Liver (tissue), 9 donors: ENCODE measurements around the gene NPC2. TPM values are rescaled to one million over a fixed set of nuclear protein-coding genes. Genes with fewer than 3 reads are reported as not detected.

ENCODE experiments used
- DNase-seq: peaks from one replicate; pipeline ENCODE4 v3.0.0-alpha.2; 2017; ENCODE audit warnings: low spot score
- H3K27ac ChIP-seq, 2 donors: one replicate each; pipeline ENCODE4 v1.7.0; 2013; ENCODE audit warnings: inconsistent platforms in 2 of 2, low read length in 2 of 2, control low read depth in 1 of 2, low read depth in 1 of 2, mild to moderate bottlenecking in 1 of 2
- H3K27me3 ChIP-seq, 4 donors: one replicate each; pipeline versions ENCODE4 v1.6.1 to v1.7.0; 2013; ENCODE audit warnings: low read length in 3 of 4, inconsistent platforms in 1 of 4, mild to moderate bottlenecking in 1 of 4, moderate library complexity in 1 of 4; ENCODE audit not compliant: control insufficient read depth in 4 of 4, insufficient read depth in 4 of 4
- H3K36me3 ChIP-seq, 4 donors: one replicate each; pipeline versions ENCODE4 v1.6.1 to v1.7.0; 2013; ENCODE audit warnings: low read length in 3 of 4, mild to moderate bottlenecking in 3 of 4, low read depth in 1 of 4, moderate library complexity in 1 of 4; ENCODE audit not compliant: control insufficient read depth in 4 of 4, insufficient read depth in 3 of 4
- H3K4me1 ChIP-seq, 4 donors: one replicate each; pipeline versions ENCODE4 v1.6.1 to v1.7.0; 2013; ENCODE audit warnings: low read length in 3 of 4, mild to moderate bottlenecking in 3 of 4, moderate library complexity in 1 of 4; ENCODE audit not compliant: control insufficient read depth in 4 of 4, insufficient read depth in 4 of 4
- H3K4me3 ChIP-seq, 3 donors: one replicate each; pipeline versions ENCODE4 v1.6.1 to v1.7.0; 2013; ENCODE audit warnings: low read length in 3 of 3, control low read depth in 1 of 3, low read depth in 1 of 3, mild to moderate bottlenecking in 1 of 3
- H3K9ac ChIP-seq, 2 donors: one replicate each; pipeline ENCODE4 v1.7.0; 2013; ENCODE audit warnings: low read length in 2 of 2, mild to moderate bottlenecking in 2 of 2, moderate library complexity in 2 of 2, control low read depth in 1 of 2, low read depth in 1 of 2
- H3K9me3 ChIP-seq, 4 donors: one replicate each; pipeline versions ENCODE4 v1.6.1 to v1.7.0; 2013; ENCODE audit warnings: low read length in 3 of 4; ENCODE audit not compliant: control insufficient read depth in 4 of 4
- ATF3 ChIP-seq: IDR thresholded peaks from 2 replicates; pipeline ENCODE4 v1.6.1; 2016; ENCODE audit warnings: antibody characterized with exemption
- CTCF ChIP-seq: fragments of 150-350 bp; IDR thresholded peaks from 2 replicates; pipeline ENCODE4 v1.5.1; 2017; ENCODE audit warnings: improper control_type of control experiment, low read depth, low read length; ENCODE audit not compliant: missing input control
- EGR1 ChIP-seq, 2 donors: IDR thresholded peaks; 2 replicates each; pipeline ENCODE4 v1.6.1; 2016 to 2018; ENCODE audit warnings: antibody characterized with exemption in 2 of 2, low read depth in 2 of 2
- FOXA1 ChIP-seq: IDR thresholded peaks from 2 replicates; pipeline ENCODE4 v1.6.1; 2016; ENCODE audit warnings: antibody characterized with exemption
- FOXA2 ChIP-seq: IDR thresholded peaks from 2 replicates; pipeline ENCODE4 v1.6.1; 2016; ENCODE audit warnings: antibody characterized with exemption
- GABPA ChIP-seq, 2 donors: IDR thresholded peaks in 1 of 2; conservative IDR thresholded peaks in 1 of 2; 2 replicates each; pipeline ENCODE4 v1.6.1; 2016; ENCODE audit warnings: antibody characterized with exemption in 2 of 2, mild to moderate bottlenecking in 1 of 2, moderate library complexity in 1 of 2
- HNF4A ChIP-seq, 2 donors: conservative IDR thresholded peaks; 2 replicates each; pipeline ENCODE4 v1.6.1; 2016; ENCODE audit warnings: antibody characterized with exemption in 2 of 2, mild to moderate bottlenecking in 2 of 2
- HNF4G ChIP-seq: IDR thresholded peaks from 2 replicates; pipeline ENCODE4 v1.6.1; 2016; ENCODE audit warnings: antibody characterized with exemption
- JUND ChIP-seq, 2 donors: IDR thresholded peaks; 2 replicates each; pipeline ENCODE4 v1.6.1; 2016; ENCODE audit warnings: antibody characterized with exemption in 2 of 2
- MAX ChIP-seq: IDR thresholded peaks from 2 replicates; pipeline ENCODE4 v1.6.1; 2016; ENCODE audit warnings: antibody characterized with exemption
- NR2F2 ChIP-seq: IDR thresholded peaks from 2 replicates; pipeline ENCODE4 v1.6.1; 2016; ENCODE audit warnings: antibody characterized with exemption
- RAD21 ChIP-seq, 2 donors: IDR thresholded peaks; 2 replicates each; pipeline ENCODE4 v1.6.1; 2016; ENCODE audit warnings: antibody characterized with exemption in 2 of 2, mild to moderate bottlenecking in 2 of 2
- REST ChIP-seq: IDR thresholded peaks from 2 replicates; pipeline ENCODE4 v1.6.1; 2016; ENCODE audit warnings: antibody characterized with exemption, mild to moderate bottlenecking
- RXRA ChIP-seq, 2 donors: IDR thresholded peaks; 2 replicates each; pipeline ENCODE4 v1.6.1; 2017 to 2018; ENCODE audit warnings: antibody characterized with exemption in 2 of 2, mild to moderate bottlenecking in 1 of 2
- SP1 ChIP-seq: IDR thresholded peaks from 2 replicates; pipeline ENCODE4 v1.6.1; 2018; ENCODE audit warnings: antibody characterized with exemption, mild to moderate bottlenecking
- TAF1 ChIP-seq: conservative IDR thresholded peaks from 2 replicates; pipeline ENCODE4 v1.6.1; 2016; ENCODE audit warnings: antibody characterized with exemption, mild to moderate bottlenecking
- YY1 ChIP-seq: IDR thresholded peaks from 2 replicates; pipeline ENCODE4 v1.6.1; 2016; ENCODE audit warnings: antibody characterized with exemption, mild to moderate bottlenecking
- ZBTB33 ChIP-seq: IDR thresholded peaks from 2 replicates; pipeline ENCODE4 v1.6.1; 2016; ENCODE audit warnings: antibody characterized with exemption
- WGBS: extraction: QIAGEN DNeasy Blood & Tissue Kit; methylation state at CpG from one replicate; pipeline ENCODE4 v1.1.7; 2013; 5-methylcytosine and 5-hydroxymethylcytosine counted together
- polyA plus RNA-seq, 2 donors: library from polyadenylated mRNA; stranded (reverse) in 1 of 2; unstranded in 1 of 2; fragments of 200-250 nt in 1 of 2; fragments of >200 nt in 1 of 2; fragmentation: Nextera tagmentation in 1 of 2; extraction: Ambion mirVana in 1 of 2; gene quantifications; one replicate each; pipeline versions ENCODE4 v1.2.1 to v1.2.3, GENCODE V29; 2013 to 2015
- total RNA-seq, 2 donors: library from RNA; depleted of rRNA; stranded (reverse); fragments of >200 nt; gene quantifications; one replicate each; pipeline ENCODE4 v1.2.3, GENCODE V29; 2014
- donor health status: healthy.
- donor health status: healthy.
- donor health status: healthy.
- donor health status: healthy.
- donor health status: healthy.

Gene NPC2
- total and polyA plus RNA-seq, 4 donors = 69.7 to 133 (median 105) TPM

- WGBS = 89% methylated on average over 7 of the region's 7 CpGs
- Histone ChIP-seq H3K27ac (no peak overlapping the region), H3K36me3 (no peaks in the 10 kb centered on the region), H3K9ac (no peak overlapping the region), H3K27me3 (no peaks in the 10 kb centered on the region), H3K4me3 (no peak overlapping the region), H3K4me1 (peaks cover 0 to 4% (median 1%) of the 10 kb centered on the region in 4 donors), H3K9me3 (no peaks in the 10 kb centered on the region)
- TF ChIP-seq NR2F2 (no peak), SP1 (no peak), GABPA (IDR thresholded peaks at IDR 0.05 in 1 of 2, conservative IDR thresholded peaks at IDR 0.05 in 1 of 2) (no peak), RXRA (IDR thresholded peaks at IDR 0.05) (no peak), FOXA1 (no peak), HNF4G (no peak), HNF4A (conservative IDR thresholded peaks at IDR 0.05) (no peak), TAF1 (no peak), EGR1 (IDR thresholded peaks at IDR 0.05; ENCODE audit: low read depth in 2 of 2) (no peak), RAD21 (IDR thresholded peaks at IDR 0.05) (no peak), ZBTB33 (no peak), ATF3 (no peak), FOXA2 (no peak), YY1 (no peak), REST (no peak), JUND (IDR thresholded peaks at IDR 0.05) (no peak), MAX (no peak), CTCF (no peak)
- no peak for DNase-seq
These were observed 63.1 kb downstream of the NPC2 start for GRCh38 chr14:74429991-74430390.

Other genes starting within 250 kb of the NPC2 start
- 10 to 100 TPM; 24.7 to 33.6 TPM for gene ABCD4, start 190.4 kb downstream of the NPC2 start, total RNA-seq
- gene ABCD4, start 190.4 kb downstream of the NPC2 start, polyA plus RNA-seq = 10 to 100 TPM; 20.4 to 34.4 TPM
- not detected for gene VRTN, start 144.8 kb downstream of the NPC2 start, total RNA-seq
- gene VRTN, start 144.8 kb downstream of the NPC2 start, polyA plus RNA-seq = not detected
- under 1 TPM in 1 of 2 donors, not detected in 1; 0.08 TPM for gene SYNDIG1L, start 67.1 kb downstream of the NPC2 start, total RNA-seq
- not detected for gene SYNDIG1L, start 67.1 kb downstream of the NPC2 start, polyA plus RNA-seq
- 10 to 100 TPM in 1 of 2 donors, 1 to 10 TPM in 1; 7.1 to 19.9 TPM for gene ISCA2, start 460 bp upstream of the NPC2 start, total RNA-seq
- 10 to 100 TPM; 11.6 to 35.3 TPM for gene ISCA2, start 460 bp upstream of the NPC2 start, polyA plus RNA-seq
- gene LTBP2, start 118.9 kb upstream of the NPC2 start, total RNA-seq = 1 to 10 TPM; 1.1 to 1.3 TPM
- gene LTBP2, start 118.9 kb upstream of the NPC2 start, polyA plus RNA-seq = under 1 TPM; 0.24 to 0.69 TPM
- 10 to 100 TPM; 18.2 to 26.6 TPM for gene AREL1, start 219.8 kb upstream of the NPC2 start, total RNA-seq
- 1 to 10 TPM; 5.6 to 8.3 TPM for gene AREL1, start 219.8 kb upstream of the NPC2 start, polyA plus RNA-seq
- 10 to 100 TPM; 14.6 to 15.3 TPM for gene FCF1, start 219.8 kb upstream of the NPC2 start, total RNA-seq
- 10 to 100 TPM in 1 of 2 donors, 1 to 10 TPM in 1; 3.7 to 12.7 TPM for gene FCF1, start 219.8 kb upstream of the NPC2 start, polyA plus RNA-seq